ENCODE data around the gene TMEM117.

Gene TMEM117

GRCh38 chr12:43964033-43964432, 128.2 kb downstream of the TMEM117 start:
- no peak for DNase-seq (ENCODE audit: low read depth in 3 of 3)

GRCh38 chr12:43964961-43965360, 129.1 kb downstream of the TMEM117 start:
- no peak for DNase-seq (ENCODE audit: low read depth in 3 of 3)

- no peak for DNase-seq (ENCODE audit: low read depth in 3 of 3)
Observed at GRCh38 chr12:43965899-43966298, 130.0 kb downstream of the TMEM117 start.

- DNase-seq (ENCODE audit: low read depth in 3 of 3) = no peak
Observed at GRCh38 chr12:43968736-43969135, 132.9 kb downstream of the TMEM117 start.

GRCh38 chr12:43969882-43970281, 134.0 kb downstream of the TMEM117 start:
- DNase-seq (ENCODE audit: low read depth in 3 of 3) = no peak

- no peak for DNase-seq (ENCODE audit: low read depth in 3 of 3)
Observed at GRCh38 chr12:43973385-43973784, 137.5 kb downstream of the TMEM117 start.

- no peak for DNase-seq (ENCODE audit: low read depth in 3 of 3)
Observed at GRCh38 chr12:43973993-43974392, 138.1 kb downstream of the TMEM117 start.

GRCh38 chr12:43976027-43976426, 140.1 kb downstream of the TMEM117 start:
- DNase-seq (ENCODE audit: low read depth in 3 of 3) = no peak

- no peak for DNase-seq (ENCODE audit: low read depth in 3 of 3)
Observed at GRCh38 chr12:43978556-43978955, 142.7 kb downstream of the TMEM117 start.

GRCh38 chr12:43979450-43979849, 143.6 kb downstream of the TMEM117 start:
- no peak for DNase-seq (ENCODE audit: low read depth in 3 of 3)

- DNase-seq (ENCODE audit: low read depth in 3 of 3) = no peak
Observed at GRCh38 chr12:43980627-43981191, 144.8 kb downstream of the TMEM117 start.

GRCh38 chr12:43981726-43982125, 145.8 kb downstream of the TMEM117 start:
- no peak for DNase-seq (ENCODE audit: low read depth in 3 of 3)

GRCh38 chr12:43982544-43982943, 146.7 kb downstream of the TMEM117 start:
- no peak for DNase-seq (ENCODE audit: low read depth in 3 of 3)

- no peak for DNase-seq (ENCODE audit: low read depth in 3 of 3)
Observed at GRCh38 chr12:43988838-43989560, 153.1 kb downstream of the TMEM117 start.

GRCh38 chr12:43992856-43993255, 157.0 kb downstream of the TMEM117 start:
- DNase-seq (ENCODE audit: low read depth in 3 of 3) = no peak

GRCh38 chr12:44000309-44000952, 164.6 kb downstream of the TMEM117 start:
- DNase-seq (ENCODE audit: low read depth in 3 of 3) = peak in 1 of 3 experiments; percentile 8

GRCh38 chr12:44002607-44003006, 166.7 kb downstream of the TMEM117 start:
- no peak for DNase-seq (ENCODE audit: low read depth in 3 of 3)

GRCh38 chr12:44003721-44004120, 167.8 kb downstream of the TMEM117 start:
- DNase-seq (ENCODE audit: low read depth in 3 of 3) = no peak

- no peak for DNase-seq (ENCODE audit: low read depth in 3 of 3)
Observed at GRCh38 chr12:44015333-44015941, 179.6 kb downstream of the TMEM117 start.

- no peak for DNase-seq (ENCODE audit: low read depth in 3 of 3)
Observed at GRCh38 chr12:44017216-44017615, 181.3 kb downstream of the TMEM117 start.

- no peak for DNase-seq (ENCODE audit: low read depth in 3 of 3)
Observed at GRCh38 chr12:44019118-44019517, 183.2 kb downstream of the TMEM117 start.

- no peak for DNase-seq (ENCODE audit: low read depth in 3 of 3)
Observed at GRCh38 chr12:44020555-44020954, 184.7 kb downstream of the TMEM117 start.

Measured in stimulated activated CD4-positive, alpha-beta T cell treated with anti-CD3 and anti-CD28 coated beads, TNF-alpha, amount 100 ng/mL, for 24 hours (primary cell).